SK-N-SH treated with all-trans-retinoic acid at 6 μM for 48 hours (cell line): ENCODE results near the gene APOO.

Experiments used
- ARNTL ChIP-seq: fragments of 450-650 bp; formaldehyde crosslinking; IDR thresholded peaks from 2 replicates; pipeline ENCODE4 v1.5.0; 2020; ENCODE audit warnings: low read depth, mild to moderate bottlenecking, moderate library complexity, borderline replicate concordance
- CSDC2 ChIP-seq: fragments of 250-450 bp; sonication (Bioruptor Pico); IDR thresholded peaks from 2 replicates; pipeline ENCODE4 v1.5.0; 2020; ENCODE audit warnings: mild to moderate bottlenecking, moderate library complexity
- GLIS3 ChIP-seq: fragments of 250-450 bp; sonication (Bioruptor Pico); IDR thresholded peaks from 2 replicates; pipeline ENCODE4 v1.5.0; 2020; ENCODE audit warnings: mild to moderate bottlenecking, moderate library complexity
- PATZ1 ChIP-seq: fragments of 250-450 bp; sonication (Bioruptor Pico); IDR thresholded peaks from 2 replicates; pipeline ENCODE4 v1.8.0; 2020; ENCODE audit warnings: mild to moderate bottlenecking, moderate library complexity, borderline replicate concordance
- POU6F1 ChIP-seq: fragments of 250-450 bp; sonication (Bioruptor Pico); IDR thresholded peaks from 2 replicates; pipeline ENCODE4 v1.8.0; 2021; ENCODE audit warnings: low read depth, mild to moderate bottlenecking, moderate library complexity, borderline replicate concordance
- SNAI2 ChIP-seq: fragments of 250-450 bp; sonication (Bioruptor Pico); IDR thresholded peaks from 2 replicates; pipeline ENCODE4 v1.5.0; 2020; ENCODE audit warnings: mild to moderate bottlenecking, moderate library complexity
- TOX ChIP-seq: fragments of 250-450 bp; sonication (Bioruptor Pico); IDR thresholded peaks from 2 replicates; pipeline ENCODE4 v1.8.0; 2021; ENCODE audit warnings: mild to moderate bottlenecking, moderate library complexity, borderline replicate concordance
- ZNF565 ChIP-seq: fragments of 450-650 bp; formaldehyde crosslinking; conservative IDR thresholded peaks from 2 replicates; pipeline ENCODE4 v1.5.0; 2020; ENCODE audit warnings: low read depth, mild to moderate bottlenecking, moderate library complexity
- ZNF8 ChIP-seq: fragments of 450-650 bp; formaldehyde crosslinking; IDR thresholded peaks from 2 replicates; pipeline ENCODE4 v1.5.0; 2020; ENCODE audit warnings: mild to moderate bottlenecking, moderate library complexity
- TF ChIP-seq, protein P1 (sequence below): fragments of 250-450 bp; sonication (Bioruptor Pico); IDR thresholded peaks from 2 replicates; pipeline ENCODE4 v1.5.1; 2020; ENCODE audit warnings: low read depth, mild to moderate bottlenecking, moderate library complexity

- TF ChIP-seq ZNF565 (CRISPR knock-in tag), result no peak
- no peak for TF ChIP-seq ZNF8
- TF ChIP-seq POU6F1, result no peak
- TF ChIP-seq TOX (CRISPR knock-in tag), result no peak
- TF ChIP-seq PATZ1 (CRISPR knock-in tag), result no peak
- TF ChIP-seq SNAI2 (CRISPR knock-in tag), result no peak
- TF ChIP-seq CSDC2, result no peak
- TF ChIP-seq, protein P1, sequence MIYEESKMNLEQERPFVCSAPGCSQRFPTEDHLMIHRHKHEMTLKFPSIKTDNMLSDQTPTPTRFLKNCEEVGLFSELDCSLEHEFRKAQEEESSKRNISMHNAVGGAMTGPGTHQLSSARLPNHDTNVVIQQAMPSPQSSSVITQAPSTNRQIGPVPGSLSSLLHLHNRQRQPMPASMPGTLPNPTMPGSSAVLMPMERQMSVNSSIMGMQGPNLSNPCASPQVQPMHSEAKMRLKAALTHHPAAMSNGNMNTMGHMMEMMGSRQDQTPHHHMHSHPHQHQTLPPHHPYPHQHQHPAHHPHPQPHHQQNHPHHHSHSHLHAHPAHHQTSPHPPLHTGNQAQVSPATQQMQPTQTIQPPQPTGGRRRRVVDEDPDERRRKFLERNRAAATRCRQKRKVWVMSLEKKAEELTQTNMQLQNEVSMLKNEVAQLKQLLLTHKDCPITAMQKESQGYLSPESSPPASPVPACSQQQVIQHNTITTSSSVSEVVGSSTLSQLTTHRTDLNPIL, result no peak
- no peak for TF ChIP-seq GLIS3 (CRISPR knock-in tag)
- TF ChIP-seq ARNTL (CRISPR knock-in tag), result no peak
These were observed 58.5 kb downstream of the APOO start for GRCh38 chrX:23849241-23849640.
